BJ (cell line): ENCODE measurements around the gene LRRC25. TPM values are rescaled to one million over a fixed set of nuclear protein-coding genes. Genes with fewer than 3 reads are reported as not detected.

Experiments used
- CTCF ChIA-PET: fragments of 350-600 bp; formaldehyde crosslinking; extraction: SDS; loops from one replicate; lab custom pipeline; 2021; ENCODE audit warnings: antibody characterized with exemption, inconsistent platforms; lab: Yijun Ruan, JAX
- POLR2A ChIA-PET: fragments of 300-600 bp; sonication (Branson Sonifier 250); formaldehyde crosslinking; extraction: SDS; loops from one replicate; lab custom pipeline; 2021; ENCODE audit warnings: antibody characterized with exemption; lab: Charles Lee
- DNase-seq: peaks from one replicate; pipeline ENCODE4 v3.0.0-alpha.2; 2011; ENCODE audit warnings: low read depth
- H3K27me3 ChIP-seq: 2 replicates; pipeline ENCODE4 v1.6.0; 2011; ENCODE audit warnings: low read length; ENCODE audit not compliant: control insufficient read depth, insufficient read depth
- H3K36me3 ChIP-seq: 2 replicates; pipeline ENCODE4 v1.5.1; 2011; ENCODE audit warnings: low read length; ENCODE audit not compliant: control insufficient read depth, insufficient read depth
- H3K4me3 ChIP-seq: 2 replicates; pipeline ENCODE4 v1.5.1; 2011; ENCODE audit warnings: low read depth, mild to moderate bottlenecking, control low read depth, low read length
- CTCF ChIP-seq: IDR thresholded peaks from 2 replicates; pipeline ENCODE4 v1.5.1; 2011; ENCODE audit warnings: low read depth, mild to moderate bottlenecking, control low read depth, inconsistent platforms, low read length, moderate library complexity; ENCODE audit not compliant: insufficient read depth
- polyA plus RNA-seq: library from polyadenylated mRNA; depleted of rRNA; stranded (reverse); fragments of >200 nt; gene quantifications from 2 replicates; pipeline ENCODE4 v1.2.3, GENCODE V29; 2011

The LRRC25 gene
- polyA plus RNA-seq, 1 experiment, result 0.06 TPM

- ChIA-PET POLR2A (no interaction called here), CTCF (interaction anchor here (1.1 kb wide), 1 partner anchor 222 kb away, joined by 3 read pairs; the partner anchor contains the start of gene RAB3A)
- TF ChIP-seq CTCF, result no peak
Observed at GRCh38 chr19:18426416-18426767, 29.0 kb upstream of the LRRC25 start.

GRCh38 chr19:18425515-18426415 is 28.3 kb upstream of the LRRC25 start:
- ChIA-PET CTCF (interaction anchor here (0.7 to 1.1 kb wide), 3 partner anchors 9 to 222 kb away, joined by 3 to 4 read pairs (median 3); partner anchors contain the start of gene RAB3A), POLR2A (interaction anchor here (0.5 kb wide), 1 partner anchor 38 kb away, joined by 5 read pairs; no protein-coding TSS in a partner anchor)
- peak; percentile 28 for TF ChIP-seq CTCF
- H3K27me3 ChIP-seq, result no peaks in the 10 kb centered on the region
- DNase-seq, result no peak
- H3K4me3 ChIP-seq, result no peak overlapping the region
- H3K36me3 ChIP-seq, result peaks cover 12% of the 10 kb centered on the region

More at GRCh38 chr19:18426416-18426767, 29.0 kb upstream of the LRRC25 start:
- Histone ChIP-seq H3K27me3 (no peaks in the 10 kb centered on the region), H3K36me3 (peaks cover 14% of the 10 kb centered on the region), H3K4me3 (no peak overlapping the region)
- DNase-seq, result no peak

- peaks cover 8% of the 10 kb centered on the region for H3K36me3 ChIP-seq
- no peak for TF ChIP-seq CTCF
- no peaks in the 10 kb centered on the region for H3K27me3 ChIP-seq
- no peak overlapping the region for H3K4me3 ChIP-seq
- no peak for DNase-seq
- CTCF ChIA-PET, result interaction anchor here (0.7 to 1.1 kb wide), 2 partner anchors 10 to 164 kb away, joined by 3 to 4 read pairs; no protein-coding TSS in a partner anchor
- POLR2A ChIA-PET, result interaction anchor here (0.5 kb wide), 1 partner anchor 37 kb away, joined by 5 read pairs; no protein-coding TSS in a partner anchor
Observed at GRCh38 chr19:18424890-18425514, 27.6 kb upstream of the LRRC25 start.

GRCh38 chr19:18424122-18424889 is 26.9 kb upstream of the LRRC25 start:
- Histone ChIP-seq H3K27me3 (no peaks in the 10 kb centered on the region), H3K4me3 (no peak overlapping the region), H3K36me3 (peaks cover 8% of the 10 kb centered on the region)
- CTCF ChIA-PET, result interaction anchor here (1.0 to 1.5 kb wide), 2 partner anchors 27 to 491 kb away, joined by 3 to 4 read pairs; no protein-coding TSS in a partner anchor
- POLR2A ChIA-PET, result interaction anchor here (0.5 to 0.8 kb wide), 2 partner anchors 22 to 60 kb away, joined by 3 to 7 read pairs; no protein-coding TSS in a partner anchor
- no peak for TF ChIP-seq CTCF
- no peak for DNase-seq
